Stimulated activated CD8-positive, alpha-beta memory T cell treated with anti-CD3 and anti-CD28 coated beads, Interleukin-4, amount 100 ng/mL, for 48 hours (primary cell): Measurements from ENCODE around the gene SLC30A3.
"Not testable (repeated sequence)": the region's sequence is repeated elsewhere in the genome, so short reads cannot be mapped to it uniquely, and the experiment has no call there.

Source experiments
- DNase-seq: peaks from one replicate; pipeline ENCODE4 v3.0.0-alpha.2; 2020

Gene SLC30A3, protein sequence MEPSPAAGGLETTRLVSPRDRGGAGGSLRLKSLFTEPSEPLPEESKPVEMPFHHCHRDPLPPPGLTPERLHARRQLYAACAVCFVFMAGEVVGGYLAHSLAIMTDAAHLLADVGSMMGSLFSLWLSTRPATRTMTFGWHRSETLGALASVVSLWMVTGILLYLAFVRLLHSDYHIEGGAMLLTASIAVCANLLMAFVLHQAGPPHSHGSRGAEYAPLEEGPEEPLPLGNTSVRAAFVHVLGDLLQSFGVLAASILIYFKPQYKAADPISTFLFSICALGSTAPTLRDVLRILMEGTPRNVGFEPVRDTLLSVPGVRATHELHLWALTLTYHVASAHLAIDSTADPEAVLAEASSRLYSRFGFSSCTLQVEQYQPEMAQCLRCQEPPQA

DNA sequence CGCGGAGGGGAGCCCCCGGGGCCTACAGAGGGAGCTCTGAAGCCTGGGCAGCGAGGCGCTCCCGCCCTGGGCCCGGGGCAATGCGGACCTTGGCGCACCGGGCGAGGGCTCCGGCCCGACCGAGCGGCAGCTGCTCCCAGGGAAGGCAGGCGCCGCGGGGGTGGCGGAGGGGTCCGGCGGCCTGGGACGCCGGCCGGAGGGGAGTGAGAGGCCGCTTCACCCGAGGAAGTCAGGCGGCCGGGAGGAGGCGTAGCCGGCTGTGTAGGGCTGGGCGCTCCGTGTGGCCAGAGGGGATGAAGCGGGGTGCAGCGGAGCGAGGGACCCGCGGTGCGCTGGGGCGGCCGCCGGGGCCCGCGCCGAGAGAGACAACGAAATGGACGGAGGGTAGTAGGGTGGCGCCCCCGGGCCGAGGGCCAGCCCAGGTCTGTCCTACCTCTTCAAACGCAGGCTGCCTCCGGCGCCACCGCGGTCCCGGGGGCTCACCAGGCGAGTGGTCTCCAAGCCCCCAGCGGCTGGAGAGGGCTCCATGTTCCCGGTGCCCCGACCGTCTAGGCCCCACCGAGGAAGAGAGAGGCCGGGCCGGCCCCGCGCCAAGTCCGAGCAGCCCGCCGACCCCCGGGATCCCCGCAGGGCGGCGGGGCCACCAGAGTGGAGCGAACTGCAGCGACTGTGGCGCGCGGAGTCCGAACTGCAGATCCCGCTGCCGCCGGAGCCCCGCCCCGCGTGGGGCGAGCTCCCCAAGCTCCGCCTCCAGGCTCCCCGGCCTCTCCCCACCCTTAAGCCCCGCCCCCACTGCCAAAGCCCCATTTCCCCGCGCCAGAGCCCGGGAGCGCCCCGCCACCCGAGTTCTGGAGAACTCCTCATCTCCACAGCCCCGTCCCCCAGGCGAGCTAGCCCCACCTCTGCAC lies at the start of gene SLC30A3:
Gene SLC30A3, minus strand, starts transcription at position 669 of the 908 bp plus-strand sequence. Its CDS starts 141 bp downstream, at position 528.
- DNase-seq = peak; percentile 83

DNA sequence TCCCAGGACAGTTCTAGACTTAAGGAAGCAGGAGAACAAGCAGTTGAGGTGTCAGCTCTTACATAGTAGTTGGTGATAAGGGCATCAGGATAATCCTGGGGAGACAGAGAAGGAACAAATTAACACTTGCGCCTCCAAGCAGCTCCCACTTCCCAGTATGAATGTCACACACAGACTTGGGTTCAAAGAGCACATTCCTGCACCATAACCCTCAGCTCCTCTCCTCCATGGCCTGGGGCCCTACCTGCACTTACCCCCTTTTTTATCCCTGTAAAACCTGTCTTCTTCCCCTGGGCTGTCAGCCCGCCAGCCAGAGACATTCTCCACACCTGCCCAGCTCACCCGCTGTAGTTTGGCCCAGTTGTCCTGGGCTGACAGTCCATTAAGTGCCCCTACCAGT lies 49.3 kb upstream of the SLC30A3 start:
- no peak for DNase-seq

DNA sequence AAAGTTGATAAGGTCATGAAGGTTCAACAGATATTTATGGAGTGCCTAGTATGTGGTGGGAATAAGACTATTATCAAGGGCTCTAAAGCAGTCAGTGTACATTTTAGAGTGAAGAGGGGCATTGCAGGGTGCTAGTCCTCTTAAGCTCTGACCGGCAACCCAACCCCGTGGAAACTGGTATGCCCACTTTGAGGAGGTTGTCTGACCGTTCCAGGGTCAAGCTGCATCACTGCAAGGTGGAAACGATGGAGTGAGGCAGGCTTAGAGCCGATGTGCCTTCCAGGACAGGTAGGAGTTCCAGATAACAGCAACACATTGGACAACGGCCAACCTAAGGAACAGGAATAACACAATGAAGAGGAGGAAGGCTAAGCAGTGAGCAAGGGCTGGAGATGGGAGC lies 46.8 kb upstream of the SLC30A3 start:
- DNase-seq = no peak

DNA sequence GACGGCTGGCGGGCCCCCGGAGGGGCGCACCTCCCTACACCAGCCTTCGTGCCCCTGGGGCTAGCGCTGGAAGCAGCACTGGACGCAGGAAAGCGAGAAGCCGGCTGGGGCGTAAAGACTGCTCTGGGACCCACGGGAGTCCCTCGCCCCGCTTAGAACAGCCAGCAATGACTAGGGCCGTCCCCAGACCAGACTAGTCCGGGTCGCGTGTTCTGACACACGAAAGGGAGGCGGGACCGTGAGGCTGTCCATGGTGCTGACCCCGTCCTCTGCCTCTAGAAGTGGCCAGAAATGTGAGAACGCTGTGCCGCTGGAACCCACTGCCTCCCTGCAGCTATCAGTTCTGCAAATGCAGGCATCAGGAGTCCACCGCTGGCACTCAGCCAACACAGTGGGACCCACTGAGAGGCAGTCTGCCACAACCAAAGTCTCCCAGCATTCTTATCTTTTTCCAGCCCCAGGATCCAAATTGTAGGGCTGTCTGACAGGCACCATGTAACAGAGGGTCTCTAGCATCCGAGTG lies 45.6 kb upstream of the SLC30A3 start, which contains the start of gene UCN:
Gene UCN, minus strand, starts transcription at position 87 of the 523 bp plus-strand sequence. CDS start 550 bp downstream, outside the sequence.
- DNase-seq = no peak

DNA sequence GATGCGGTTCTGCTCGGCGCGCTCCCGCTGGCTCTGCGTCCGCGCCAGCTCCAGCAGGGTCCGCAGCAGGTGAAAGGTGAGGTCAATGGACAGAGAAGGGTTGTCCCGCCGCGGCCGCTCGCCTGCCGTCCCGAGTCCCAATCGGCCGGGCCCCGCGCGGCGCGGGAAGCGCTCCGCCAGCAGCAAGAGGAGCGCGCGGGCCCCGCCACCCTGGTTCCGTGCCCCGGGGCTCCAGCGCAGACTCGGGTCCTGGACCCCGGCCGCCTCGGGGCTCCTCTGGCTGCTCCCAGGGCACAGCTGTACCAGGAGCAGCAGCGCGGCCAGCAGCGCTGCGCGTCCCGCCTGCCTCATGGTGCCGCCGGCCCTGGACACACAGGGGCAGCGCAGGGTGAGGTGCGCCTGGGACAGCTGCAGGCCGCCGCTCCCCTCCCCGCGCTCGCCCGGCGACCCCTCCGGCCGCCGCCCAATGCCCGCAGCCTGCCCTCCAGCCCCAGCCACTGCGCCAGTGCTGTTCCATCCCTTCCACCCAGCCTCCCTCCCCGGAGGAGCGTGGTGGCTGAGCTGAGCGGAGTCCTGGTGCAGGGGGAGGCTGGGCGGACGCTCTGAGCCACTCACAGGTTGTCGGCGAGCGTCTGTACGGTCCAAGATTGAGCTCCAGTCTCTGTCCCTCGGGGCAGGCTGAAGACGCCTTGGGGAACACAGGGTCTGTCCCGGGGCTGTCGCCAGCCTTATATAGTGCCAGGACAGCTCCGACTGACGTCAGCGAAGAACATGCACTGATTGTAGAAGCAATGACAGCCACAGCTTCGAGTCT lies 44.9 kb upstream of the SLC30A3 start:
- no peak for DNase-seq

DNA sequence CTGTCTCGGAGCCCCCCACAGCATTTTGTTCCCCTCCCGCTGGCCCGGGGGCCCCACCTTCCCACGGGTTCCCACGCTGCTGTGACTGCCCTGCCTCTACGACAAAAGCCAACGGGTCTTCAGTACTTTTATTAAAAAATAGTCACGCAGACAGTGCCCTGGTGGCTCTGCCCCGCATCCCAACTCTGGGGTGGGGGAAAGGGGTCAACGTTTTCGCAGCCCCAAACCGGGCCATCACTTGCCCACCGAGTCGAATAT lies 44.4 kb upstream of the SLC30A3 start:
- DNase-seq = no peak

DNA sequence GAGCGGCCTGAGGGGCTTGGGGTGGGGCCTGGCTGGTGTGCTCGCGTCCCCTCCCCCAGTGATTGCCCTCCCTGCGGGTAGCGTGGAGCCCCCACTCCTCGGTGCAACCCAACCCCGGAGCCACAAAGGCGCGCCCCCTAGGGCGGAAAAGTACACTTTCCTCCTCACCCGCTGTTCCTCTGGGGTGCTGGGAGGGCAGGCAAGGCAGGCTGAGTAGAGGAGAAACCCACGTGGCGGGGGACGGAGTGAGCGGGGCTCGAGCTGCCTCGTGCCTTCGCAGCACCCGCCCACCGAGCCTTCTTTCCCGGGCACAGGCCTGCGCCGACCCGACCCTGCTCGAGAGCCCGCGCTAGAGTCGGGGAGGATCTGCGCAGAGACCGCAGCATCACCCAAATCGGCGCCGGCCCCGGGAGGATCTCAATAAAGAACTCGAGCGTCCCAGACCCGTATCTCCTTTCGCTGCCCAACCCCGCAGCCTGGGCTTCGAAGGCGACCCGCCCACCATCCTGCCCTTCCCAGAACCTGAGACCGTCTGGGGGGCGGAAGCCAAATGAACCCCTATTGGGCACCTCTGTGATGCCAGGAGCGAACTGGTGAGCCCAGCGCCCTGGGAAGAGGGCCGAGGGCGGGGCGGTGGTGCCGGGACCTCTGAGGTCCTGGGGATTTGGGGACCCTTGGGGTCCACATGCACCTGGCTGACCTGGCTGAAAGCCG lies 43.9 kb upstream of the SLC30A3 start:
- peak; percentile 63 for DNase-seq

DNA sequence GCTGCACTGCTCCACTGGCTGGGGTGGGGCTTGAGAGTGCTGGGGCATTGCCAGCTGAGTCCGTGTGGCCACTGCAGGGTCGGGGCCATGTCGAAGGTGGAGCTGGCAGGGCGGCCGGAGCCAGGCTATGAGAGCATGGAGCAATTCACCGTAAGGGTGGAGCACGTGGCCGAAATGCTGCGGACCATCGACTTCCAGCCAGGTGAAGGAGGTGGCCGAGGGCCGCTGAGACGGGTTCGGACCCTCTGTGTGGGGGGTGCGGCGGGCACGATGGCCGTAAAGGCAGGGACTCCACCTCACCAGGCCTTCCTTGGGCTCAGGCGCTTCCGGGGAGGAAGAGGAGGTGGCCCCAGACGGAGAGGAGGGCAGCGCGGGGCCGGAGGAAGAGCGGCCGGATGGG lies 43.3 kb upstream of the SLC30A3 start:
- DNase-seq = no peak

DNA sequence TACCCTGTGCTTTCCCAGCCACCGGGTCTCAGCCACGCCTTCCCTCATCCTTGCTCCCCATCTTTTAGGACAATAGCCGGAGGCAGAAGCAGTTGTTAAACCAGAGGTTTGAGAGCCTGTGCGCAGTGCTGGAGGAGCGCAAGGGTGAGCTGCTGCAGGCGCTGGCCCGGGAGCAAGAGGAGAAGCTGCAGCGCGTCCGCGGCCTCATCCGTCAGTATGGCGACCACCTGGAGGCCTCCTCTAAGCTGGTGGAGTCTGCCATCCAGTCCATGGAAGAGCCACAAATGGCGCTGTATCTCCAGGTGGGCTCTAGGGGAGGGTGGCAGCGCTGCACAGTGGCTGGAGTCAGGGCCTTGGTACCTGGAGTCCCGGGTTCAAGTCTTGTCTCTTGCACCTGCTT lies 42.7 kb upstream of the SLC30A3 start:
- DNase-seq = no peak

DNA sequence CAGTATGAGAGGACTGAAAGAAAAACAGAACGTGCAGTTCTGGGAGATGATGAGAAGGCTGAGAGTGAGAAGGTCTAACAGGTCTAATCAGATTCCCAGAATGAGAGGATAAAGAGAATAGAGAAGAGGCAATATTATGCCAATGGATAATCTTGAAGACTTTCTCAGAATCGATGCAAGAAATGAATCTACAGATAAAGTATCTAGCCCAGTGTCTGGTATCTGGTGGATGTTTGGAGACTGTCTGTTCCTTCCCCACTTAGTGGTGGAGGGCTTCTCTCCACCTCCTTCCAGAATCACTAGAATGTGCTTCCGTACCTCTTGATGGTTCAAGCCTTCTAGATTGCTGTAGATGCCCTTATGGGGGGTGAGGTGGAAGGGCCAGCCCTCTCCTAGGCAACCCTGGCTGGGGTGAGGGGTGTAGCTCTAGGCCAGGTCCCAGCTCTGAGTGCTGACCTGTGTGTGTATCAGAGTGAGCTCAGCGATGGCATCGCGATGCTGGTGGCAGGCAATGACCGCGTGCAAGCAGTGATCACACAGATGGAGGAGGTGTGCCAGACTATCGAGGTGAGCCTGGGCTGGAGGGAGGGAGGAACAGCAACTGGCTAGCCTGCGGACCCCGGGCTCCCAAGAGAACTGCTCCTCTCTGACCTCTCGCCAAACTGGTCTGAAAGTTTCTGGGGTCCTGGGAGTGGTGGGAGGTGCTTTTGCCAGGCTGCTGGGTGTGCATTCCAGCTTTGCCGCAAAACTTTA lies 41.8 kb upstream of the SLC30A3 start:
- no peak for DNase-seq

DNA sequence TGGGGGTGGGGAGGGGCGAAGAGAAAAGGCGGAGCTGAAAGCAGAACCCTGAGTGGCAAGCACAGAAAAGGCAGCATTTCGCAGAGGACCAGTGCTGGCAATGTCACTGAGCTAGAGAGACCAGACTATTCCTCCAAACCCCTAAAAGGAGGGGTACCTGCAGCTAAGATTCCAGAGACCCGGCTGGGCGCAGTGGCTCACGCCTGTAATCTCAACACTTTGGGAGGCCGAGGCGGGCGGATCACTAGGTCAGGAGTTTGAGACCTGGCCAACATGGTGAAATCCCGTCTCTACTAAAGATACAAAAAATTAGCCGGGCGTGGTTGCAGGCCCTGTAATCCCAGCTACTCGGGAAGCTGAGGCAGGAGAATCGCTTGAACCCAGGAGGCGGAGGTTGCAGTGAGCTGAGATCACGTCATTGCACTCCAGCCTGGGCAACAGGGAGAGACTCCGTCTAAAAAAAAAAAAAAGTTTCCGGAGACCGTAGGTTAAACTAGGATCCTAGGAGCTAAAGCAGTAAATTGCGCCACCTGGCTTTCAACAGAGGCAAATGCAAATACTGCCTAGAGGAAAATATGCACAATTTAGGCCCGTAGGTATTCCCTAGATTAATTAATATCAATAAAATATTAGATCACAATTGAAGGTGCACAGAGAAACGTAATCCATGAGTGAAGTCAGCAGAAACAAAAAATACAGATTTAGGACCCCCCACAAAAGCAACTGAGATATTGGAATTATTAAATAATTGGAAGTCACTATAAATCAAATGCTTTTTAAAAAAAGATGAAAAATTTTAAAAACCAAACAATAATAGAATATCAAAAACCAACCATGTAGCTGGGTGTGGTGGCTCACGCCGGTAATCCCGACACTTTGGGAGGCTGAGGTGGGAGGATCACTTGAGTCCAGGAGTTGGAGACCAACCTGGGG lies 40.5 kb upstream of the SLC30A3 start:
- no peak for DNase-seq

DNA sequence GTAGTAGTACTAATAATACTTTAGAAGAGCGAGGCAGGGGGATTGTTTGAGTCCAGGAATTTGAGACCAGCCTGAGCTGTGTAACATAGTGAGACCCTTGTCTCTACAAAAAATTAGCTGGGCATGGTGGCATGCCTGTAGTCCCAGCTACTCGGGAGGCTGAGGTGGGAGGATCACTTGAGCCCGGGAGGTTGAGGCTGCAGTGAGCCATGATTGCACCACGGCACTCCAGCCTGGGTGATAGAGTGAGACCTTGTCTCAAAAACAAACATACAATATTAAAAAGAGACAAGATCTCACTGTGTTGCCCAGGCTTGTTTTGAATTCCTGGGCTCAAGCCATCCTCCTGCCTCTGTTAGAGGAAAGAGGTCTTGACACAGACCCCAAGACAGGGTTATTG lies 37.8 kb upstream of the SLC30A3 start:
- DNase-seq = not testable (repeated sequence)

DNA sequence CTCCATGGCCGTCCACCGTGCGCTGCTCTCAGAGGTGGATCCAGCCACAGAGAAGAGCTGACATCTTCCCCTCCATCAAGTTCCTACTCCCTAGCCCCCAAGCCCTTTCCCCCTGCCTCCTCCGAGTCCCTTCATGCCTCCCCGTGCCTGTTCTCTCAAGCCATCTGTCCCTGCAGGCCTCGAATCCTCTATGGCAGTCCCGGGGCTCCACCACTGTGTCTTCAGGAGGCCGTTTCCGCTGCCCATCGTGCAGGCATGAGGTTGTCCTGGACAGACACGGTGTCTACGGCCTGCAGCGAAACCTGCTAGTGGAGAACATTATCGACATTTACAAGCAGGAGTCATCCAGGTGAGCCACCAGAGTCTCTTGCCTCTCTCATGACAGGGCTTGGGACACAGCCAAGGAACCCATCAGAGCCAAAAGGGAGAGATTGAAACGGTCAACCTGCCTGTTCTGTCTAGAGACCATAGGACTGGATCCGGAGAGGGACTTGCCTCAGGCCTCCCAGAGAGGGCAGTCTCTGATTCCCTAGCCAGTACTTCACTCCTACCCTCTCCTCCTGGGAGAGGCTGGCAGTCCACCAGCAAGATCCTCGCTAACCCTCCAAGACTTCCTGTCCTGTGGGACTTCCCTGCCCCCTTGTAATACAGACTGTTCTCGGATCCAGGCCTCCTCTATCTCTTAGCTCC lies 35.7 kb upstream of the SLC30A3 start:
- DNase-seq = no peak

DNA sequence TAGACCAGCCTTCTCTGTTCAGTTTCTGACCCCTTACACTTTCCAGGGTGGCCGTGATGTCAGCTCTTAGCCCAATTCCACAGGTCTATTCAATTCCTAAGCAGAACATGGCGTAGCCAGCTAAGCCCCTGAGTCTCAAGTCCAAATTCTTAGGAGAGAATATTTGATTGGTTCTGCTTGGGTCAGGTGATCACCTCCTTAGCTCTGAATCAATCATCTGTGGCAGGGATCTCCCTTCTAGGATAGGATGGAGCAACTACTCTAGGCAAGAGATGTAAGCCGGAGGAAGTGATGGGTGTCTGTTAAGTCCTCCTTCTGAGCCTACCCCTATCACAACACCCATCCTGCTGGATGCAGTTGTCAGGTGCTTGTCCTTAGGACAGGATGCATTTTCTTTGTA lies 34.3 kb upstream of the SLC30A3 start:
- no peak for DNase-seq

DNA sequence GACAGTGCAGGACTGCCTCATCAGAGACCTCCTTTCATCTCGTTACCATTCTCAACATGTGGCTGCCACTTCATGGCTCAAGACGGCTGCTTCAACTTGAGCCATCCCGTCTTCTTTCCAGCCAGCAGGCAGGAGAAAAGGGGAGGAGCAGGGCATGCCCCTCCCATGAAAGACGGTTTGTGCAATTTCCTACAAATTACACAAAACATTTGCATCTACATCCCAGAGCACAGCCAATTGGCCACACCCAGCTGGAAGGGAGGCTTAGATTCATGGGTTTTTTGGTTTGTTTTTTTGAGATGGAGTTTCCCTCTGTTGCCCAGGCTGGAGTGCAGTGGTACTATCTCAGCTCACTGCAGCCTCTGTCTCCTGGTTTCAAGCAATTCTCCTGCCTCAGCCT lies 33.6 kb upstream of the SLC30A3 start:
- no peak for DNase-seq

DNA sequence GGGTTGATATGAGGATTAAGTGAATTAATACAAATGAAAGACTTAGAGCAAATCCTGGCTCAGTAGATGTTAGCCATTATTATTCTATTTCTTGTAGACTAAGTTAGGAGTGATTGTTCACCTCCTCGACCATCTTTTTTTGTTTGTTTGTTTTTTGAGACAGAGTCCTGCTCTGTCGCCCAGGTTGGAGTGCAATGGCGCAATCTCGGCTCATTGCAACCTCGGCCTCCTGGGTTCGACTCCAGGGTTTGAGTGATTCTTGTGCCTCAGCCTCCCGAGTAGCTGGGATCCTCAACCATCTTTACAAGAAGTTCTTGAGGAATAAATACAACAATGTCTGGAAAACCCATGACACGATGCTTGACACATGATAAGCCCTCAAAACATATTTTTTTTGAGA lies 32.1 kb upstream of the SLC30A3 start:
- no peak for DNase-seq

DNA sequence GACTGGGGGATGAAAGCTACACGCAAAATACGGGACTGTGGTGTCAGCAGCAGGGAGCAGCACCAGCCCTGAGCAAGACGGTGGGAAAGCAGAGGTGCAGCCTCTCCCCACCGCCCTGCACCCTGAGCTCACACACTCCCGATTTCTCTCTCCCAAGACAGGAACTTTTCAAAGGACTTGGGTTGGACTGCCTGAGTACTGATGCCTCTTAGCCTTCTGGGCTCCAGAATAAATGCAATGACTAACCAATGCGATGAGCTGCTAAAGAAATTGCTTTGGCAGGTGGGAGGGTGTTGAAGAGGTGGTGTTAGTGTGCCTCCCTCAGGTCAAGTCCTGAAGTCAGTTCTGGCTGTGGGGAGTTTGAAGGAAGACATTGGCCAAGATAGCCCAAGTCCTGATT lies 29.0 kb upstream of the SLC30A3 start:
- no peak for DNase-seq

DNA sequence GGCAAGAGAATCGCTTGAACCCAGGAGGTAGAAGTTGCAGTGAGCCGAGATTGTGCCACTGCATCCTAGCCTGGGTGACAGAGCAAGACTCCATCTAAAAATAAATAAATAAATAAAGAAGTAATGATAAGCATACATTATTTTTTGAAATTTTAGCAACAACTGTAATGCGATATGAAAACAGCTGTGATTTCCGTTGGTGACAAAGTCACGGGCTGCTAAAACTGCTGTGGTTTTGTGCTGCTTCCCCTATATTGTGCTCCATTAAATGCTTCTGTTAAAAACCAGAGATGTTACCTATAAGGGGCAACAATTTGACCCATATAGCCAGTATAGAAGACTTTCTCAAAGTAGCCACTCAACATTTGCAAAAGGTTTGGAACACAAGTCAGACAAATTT lies 27.7 kb upstream of the SLC30A3 start:
- DNase-seq = no peak

DNA sequence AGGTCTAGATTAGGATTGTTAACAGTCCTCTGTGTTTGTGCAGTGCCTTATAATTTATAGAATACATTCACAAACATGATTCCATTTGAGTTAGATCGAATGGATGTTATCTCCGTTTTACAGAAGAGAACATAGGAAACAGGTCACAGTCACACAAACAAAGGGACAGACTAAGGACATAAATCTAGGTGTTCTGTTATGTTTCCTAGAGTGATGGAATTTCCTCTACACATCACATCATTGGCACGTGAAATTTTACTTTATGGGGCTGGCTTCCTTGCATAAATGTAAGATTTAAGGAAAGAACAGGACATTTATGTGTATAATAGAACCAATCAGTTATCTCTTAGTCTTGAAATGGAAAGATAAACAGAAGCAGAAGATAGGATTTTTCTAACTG lies 25.8 kb upstream of the SLC30A3 start:
- DNase-seq = no peak

DNA sequence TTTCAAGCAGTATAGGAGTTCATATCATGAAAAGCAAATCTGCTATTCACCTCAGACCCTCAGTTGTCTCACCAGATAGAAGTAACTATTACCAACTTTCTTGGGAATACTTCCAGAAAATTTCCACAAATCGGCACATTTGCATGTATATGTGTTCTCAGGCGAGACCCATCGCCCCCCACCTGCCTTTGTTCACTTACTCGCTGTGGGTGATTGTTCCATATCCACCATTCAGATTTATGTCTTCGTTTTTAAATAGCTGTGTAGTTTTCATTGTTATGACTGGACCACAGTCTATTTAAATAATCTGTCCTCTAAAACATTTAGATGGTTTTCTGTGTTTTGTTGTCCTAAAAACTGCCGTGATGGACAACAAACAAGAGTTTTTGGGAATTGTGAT lies 22.6 kb upstream of the SLC30A3 start:
- no peak for DNase-seq
